Activated CD4-positive, alpha-beta T cell treated with anti-CD3 and anti-CD28 coated beads, Interleukin-2, Interleukin-6, amounts not matched to agents 100 ng/mL and 50 ng/mL, durations not matched to agents 16 hours and 8 hours (primary cell): Measurements from ENCODE around the gene CTSD.

Experiments
- DNase-seq: peaks from one replicate; pipeline ENCODE4 v3.0.0-alpha.2; 2020

The CTSD gene

GRCh38 chr11:1727096-1727690 is 36.5 kb downstream of the CTSD start:
- DNase-seq: peak; percentile 55

- DNase-seq: no peak
Observed at GRCh38 chr11:1719781-1720180, 43.9 kb downstream of the CTSD start.

DNA sequence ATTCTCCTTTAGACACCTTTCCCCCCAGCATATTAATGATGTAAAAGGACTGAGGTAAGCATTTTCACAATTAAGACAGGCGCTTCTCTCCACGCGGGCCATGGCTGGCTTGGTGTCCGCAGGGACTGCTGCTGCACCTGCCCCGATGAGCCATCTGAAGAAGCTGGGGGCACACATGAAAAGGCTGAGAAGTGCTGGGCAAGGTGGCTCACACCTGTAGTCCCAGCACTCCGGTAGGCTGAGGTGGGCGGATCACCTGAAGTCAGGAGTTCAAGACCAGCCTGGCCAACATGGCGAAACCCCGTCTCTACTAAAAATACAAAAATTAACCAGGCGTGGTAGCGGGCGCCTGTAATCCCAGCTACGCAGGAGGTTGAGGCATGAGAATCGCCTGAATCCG is 45.4 kb downstream of the CTSD start:
- no peak for DNase-seq

- no peak for DNase-seq
Observed at GRCh38 chr11:1717745-1718144, 46.0 kb downstream of the CTSD start.

DNA sequence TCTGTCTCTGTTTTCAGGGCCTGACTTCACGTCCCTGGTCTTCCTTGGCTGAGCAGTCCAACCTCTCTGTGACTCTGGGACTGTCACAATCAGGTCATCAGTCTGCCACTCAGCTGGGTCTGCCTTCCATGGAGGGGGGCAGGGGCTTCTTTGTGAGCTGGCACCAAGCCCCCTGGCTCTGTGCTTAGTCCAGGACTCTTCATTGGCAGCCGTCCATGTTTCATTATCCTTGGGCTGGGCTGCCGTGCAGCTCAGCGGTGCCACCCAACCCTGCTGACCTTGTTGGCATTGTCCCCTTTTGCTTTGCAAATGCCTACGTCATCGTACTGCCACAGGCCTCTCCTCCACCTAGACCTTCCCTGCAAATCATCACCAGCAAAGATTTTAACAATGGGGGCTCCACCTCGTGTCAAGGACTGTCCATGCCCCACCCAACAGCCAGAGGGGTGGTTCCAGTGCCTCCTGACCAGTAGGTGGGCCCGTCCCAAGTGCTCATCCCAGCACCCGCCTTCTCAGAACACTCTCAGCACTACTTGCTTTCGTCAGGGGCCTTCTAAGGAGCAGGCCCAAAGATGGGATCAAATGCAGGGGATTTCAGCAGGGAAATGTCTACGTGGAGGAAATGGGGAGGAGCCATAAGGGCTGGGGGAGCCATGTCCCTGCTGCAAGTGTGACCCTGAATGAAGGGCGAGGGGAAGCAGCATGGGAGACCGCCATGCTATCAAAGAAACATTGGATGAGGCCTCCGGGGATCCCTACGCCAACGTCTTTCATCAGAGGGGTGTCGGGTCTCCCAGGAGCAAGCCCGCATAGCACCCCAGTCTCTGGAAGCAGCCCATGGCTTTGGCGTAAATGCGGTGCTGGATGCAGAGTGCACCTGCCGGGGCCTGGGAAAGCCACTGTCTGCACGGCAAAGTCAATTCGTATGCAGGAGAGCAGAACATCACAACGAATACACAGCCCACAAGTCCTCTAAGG is 48.5 kb downstream of the CTSD start:
- DNase-seq: no peak

DNA sequence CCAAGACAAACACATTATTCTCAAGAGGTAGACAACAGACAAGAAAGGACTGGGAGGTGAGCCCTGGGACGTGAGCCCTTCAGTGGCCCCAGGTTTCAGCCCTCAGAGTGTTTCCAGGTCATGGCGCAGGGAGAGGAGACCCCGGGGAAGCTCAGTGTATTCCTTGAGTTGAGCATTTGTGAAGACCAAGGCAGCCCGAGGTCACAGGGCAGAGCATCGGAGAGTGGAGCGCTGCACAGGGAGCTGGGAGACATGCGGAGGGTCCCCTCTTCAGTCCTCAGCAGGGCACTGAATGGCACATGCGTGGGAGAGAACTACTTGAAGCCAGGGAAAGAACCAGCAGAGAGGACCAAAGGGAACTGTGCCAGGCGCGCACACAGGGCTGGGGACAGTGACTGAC is 55.0 kb downstream of the CTSD start:
- no peak for DNase-seq

DNA sequence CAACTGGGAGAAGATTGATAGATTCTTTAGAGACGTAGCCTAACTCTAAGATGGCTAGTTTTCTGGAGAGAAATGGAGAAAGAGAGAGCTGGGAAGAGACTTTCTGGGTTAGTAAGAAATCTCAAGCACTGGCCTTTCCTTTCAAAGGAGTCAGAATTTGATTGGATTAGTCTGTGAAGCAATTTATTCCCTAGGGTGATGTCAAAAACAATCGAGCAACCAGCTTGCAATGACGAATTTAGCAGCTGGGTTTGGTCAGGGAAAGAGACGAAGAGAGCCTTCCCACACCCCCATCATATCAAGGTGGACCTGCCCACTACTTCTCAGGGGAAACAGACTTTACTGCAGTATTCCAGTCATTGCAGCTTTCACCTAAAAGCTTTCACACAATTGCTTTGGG is 56.0 kb downstream of the CTSD start:
- no peak for DNase-seq

DNA sequence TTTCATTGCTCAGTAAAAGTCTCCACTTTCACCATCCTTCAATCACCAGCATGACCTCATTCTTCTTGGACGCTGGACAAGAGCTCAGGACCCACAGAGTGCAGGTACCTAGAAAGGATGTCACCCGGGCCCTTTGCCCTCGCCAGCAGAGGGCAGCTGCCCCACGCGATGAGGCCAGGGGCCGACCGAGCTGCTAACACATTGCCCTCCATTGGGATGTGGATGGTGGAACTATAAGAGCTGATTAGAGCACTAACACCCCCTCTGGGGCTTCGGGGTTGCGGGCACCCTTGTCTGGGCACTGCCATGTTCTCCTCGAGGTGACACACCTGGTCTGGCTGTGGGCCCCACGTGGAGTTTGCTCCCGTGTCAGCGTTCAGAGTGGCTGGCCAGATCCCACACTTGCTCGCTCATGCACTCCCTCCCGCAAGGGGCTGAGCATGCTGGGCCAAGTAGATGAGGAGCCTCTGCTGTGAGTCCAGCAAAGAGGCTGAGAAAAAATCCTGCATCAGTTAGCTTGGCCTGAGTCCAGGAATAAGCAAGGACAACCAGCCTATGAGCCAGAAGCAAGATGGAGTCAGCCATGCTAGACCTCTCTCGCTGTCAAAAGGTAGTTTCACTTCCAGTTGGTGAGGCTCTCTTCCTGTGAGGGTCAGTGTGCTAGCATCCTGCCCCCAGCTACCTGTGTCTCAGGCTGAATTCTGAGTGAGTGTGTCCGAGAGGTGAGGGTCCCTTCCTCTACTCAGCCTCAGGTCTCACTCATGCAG is 56.9 kb downstream of the CTSD start:
- DNase-seq: no peak

- DNase-seq: peak; percentile 51
Observed at GRCh38 chr11:1705126-1706052, 58.3 kb downstream of the CTSD start.

- DNase-seq: no peak
Observed at GRCh38 chr11:1703146-1703545, 60.6 kb downstream of the CTSD start.
